GM10266 (cell line): Measurements from ENCODE around the gene SMS.

Experiments
- DNase-seq: peaks from one replicate; pipeline ENCODE4 v3.0.0; 2012; ENCODE audit errors: extremely low spot score
- CTCF ChIP-seq: IDR thresholded peaks from 2 replicates; pipeline ENCODE4 v1.5.1; 2012; ENCODE audit warnings: mild to moderate bottlenecking, low read depth; ENCODE audit not compliant: control insufficient read depth, insufficient read depth; ENCODE audit errors: missing control alignments

Gene SMS

GRCh38 chrX:21940356-21940829 lies at the start of gene SMS:
Gene SMS (plus strand): TSS chrX:21940709. CDS start chrX:21940825, 116 bp downstream.
- DNase-seq = peak; percentile 77
- TF ChIP-seq CTCF = no peak

DNA sequence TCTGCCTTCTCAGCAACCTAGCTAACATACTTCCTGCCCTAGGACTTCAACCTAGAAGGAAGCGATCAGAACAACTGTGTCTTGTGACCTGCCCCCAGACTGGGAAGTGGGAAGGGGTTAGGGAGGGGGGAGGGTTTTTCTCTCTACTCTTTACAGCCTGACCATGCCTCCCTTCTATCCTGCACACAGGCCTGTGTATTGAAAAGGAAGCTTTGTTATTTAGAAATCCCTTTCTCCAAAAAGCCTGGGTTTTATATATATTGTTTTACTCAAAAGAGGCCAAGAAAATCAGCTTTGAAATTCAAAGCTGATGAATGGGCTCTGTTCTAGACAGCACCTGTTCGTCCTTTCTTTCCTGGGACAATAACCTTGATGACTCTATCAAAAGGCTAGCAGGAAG lies 35.2 kb upstream of the SMS start:
- no peak for DNase-seq
- TF ChIP-seq CTCF = no peak

DNA sequence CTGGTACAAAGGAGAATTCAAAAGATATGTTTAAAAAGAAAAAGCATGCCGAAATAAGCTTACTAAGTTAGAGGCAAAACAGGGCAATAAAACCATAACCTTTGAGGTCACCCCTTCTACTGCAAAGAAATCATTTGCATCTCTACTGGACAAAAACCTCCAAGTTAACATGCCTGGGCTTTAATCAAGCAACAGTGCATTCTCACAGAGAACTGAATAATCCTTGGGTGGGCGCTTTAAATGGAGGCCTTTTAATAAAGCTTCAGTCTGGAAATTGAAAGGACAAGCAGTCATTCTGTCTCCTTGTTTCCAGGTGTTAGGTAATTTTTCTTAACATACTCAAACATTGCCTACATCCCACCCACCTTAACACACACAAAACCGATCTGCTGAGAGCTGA lies 34.6 kb upstream of the SMS start:
- no peak for DNase-seq
- no peak for TF ChIP-seq CTCF

DNA sequence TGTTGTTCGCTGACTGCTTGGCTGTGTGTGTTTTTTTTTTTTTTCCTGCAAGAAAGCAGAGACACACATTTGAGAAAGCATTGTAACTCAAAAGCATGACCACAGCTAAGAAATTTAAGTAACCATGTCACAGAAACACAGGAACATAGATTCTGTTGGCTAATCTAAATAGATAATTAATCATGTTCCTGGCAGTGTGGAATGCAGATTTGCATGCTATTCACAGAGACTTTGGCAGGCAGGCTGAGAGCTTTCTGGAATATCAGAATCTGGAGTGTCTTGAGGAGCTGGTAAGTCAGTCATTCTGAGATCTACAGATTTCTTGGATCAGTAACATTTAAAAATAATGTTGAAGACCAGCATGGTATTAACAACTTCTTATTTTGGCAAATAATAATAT lies 33.2 kb upstream of the SMS start:
- DNase-seq = no peak
- no peak for TF ChIP-seq CTCF

- no peak for TF ChIP-seq CTCF
- no peak for DNase-seq
These were observed 29.0 kb upstream of the SMS start for GRCh38 chrX:21911481-21911880.

- no peak for TF ChIP-seq CTCF
- DNase-seq = no peak
These were observed 28.3 kb upstream of the SMS start for GRCh38 chrX:21912220-21912619.

GRCh38 chrX:21912989-21913388 lies 27.5 kb upstream of the SMS start:
- no peak for DNase-seq
- TF ChIP-seq CTCF = no peak

DNA sequence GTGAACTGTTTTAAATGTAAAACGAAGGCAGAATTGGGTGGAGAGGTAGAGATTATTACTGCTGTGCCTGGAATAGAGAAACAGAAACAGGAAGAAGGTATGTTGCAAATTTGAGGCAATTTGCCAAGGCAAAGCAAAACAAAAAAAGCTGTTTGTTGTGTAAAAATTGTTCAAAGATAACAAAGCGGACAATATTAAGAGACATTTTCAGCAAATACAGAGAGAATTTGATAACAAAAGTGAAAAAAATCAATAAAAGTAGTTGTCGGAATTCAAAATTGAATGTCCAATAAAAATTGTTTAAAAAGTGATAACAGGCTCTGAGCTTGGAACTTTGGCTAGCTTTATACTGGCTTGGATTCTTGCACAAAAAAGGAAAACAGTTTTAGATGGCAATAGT lies 14.4 kb upstream of the SMS start:
- TF ChIP-seq CTCF = no peak
- DNase-seq = no peak
